ENCODE measurements around the gene ENSA. TPM values are rescaled to one million over a fixed set of nuclear protein-coding genes. Genes with fewer than 3 reads are reported as not detected.
A peak's percentile ranks its signal among the peaks of the same experiment; 100 is the strongest.

Gene ENSA
- total RNA-seq, 1 experiment from 2014 or later, result 212 TPM

DNA sequence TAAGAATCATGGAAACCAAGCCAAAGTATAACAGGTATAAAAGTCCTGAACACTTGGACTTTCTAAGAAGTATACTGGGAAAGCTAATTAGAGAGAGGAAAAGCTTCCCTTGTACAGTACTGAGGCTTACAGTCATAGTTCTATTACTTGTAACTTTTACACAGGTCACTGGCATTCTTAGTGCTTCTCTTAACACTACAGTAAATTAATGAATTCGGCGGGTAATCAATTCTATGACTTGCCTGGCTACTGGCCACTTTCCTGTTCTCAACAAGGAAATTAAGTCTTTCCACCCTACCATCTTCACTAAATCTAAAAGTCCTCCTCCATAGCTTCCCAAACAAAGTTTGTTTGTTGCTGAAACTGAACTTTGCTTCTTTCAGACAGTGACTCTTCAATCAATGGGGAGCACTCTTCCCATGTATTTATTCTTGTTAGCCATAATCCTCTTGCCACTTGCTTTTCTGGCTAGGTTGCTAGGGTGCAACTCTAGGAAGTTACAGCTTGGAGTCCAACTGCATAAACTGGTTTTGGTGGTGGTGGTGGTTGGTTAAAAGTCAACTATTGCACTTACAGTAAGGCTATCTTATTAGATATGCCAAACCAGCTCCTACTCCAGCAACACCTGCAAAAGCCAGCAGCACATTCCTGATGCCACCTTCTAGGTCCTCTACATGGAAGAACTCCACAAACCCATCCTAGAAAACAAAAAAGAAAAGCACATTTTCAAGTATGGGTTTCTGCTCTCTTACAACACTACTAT lies 52.4 kb downstream of the ENSA start:
- TF ChIP-seq, protein P1, sequence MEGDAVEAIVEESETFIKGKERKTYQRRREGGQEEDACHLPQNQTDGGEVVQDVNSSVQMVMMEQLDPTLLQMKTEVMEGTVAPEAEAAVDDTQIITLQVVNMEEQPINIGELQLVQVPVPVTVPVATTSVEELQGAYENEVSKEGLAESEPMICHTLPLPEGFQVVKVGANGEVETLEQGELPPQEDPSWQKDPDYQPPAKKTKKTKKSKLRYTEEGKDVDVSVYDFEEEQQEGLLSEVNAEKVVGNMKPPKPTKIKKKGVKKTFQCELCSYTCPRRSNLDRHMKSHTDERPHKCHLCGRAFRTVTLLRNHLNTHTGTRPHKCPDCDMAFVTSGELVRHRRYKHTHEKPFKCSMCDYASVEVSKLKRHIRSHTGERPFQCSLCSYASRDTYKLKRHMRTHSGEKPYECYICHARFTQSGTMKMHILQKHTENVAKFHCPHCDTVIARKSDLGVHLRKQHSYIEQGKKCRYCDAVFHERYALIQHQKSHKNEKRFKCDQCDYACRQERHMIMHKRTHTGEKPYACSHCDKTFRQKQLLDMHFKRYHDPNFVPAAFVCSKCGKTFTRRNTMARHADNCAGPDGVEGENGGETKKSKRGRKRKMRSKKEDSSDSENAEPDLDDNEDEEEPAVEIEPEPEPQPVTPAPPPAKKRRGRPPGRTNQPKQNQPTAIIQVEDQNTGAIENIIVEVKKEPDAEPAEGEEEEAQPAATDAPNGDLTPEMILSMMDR (conservative IDR thresholded peaks at IDR 0.05), result no peak
- H2AK5ac ChIP-seq (ENCODE audit: insufficient read length, low read length), result no peak overlapping the region

More for the DNA sequence above, 52.4 kb downstream of the ENSA start:
- Histone ChIP-seq H2BK120ac (ENCODE audit: low read depth, low read length, poor library complexity, severe bottlenecking) (no peak overlapping the region), H3K56ac (ENCODE audit: insufficient read length, low read depth, low read length) (no peak overlapping the region), H4K8ac (replicated peaks; ENCODE audit: insufficient read length, low read depth, low read length) (no peak overlapping the region), H4K91ac (ENCODE audit: insufficient read length, low read depth, low read length) (no peak overlapping the region), H4K5ac (ENCODE audit: insufficient read length, low read depth, low read length) (no peak overlapping the region), H3K4ac (ENCODE audit: low read depth, low read length) (no peak overlapping the region), H2BK15ac (ENCODE audit: low read depth, low read length) (no peak overlapping the region), H3K23me2 (ENCODE audit: insufficient read length, low read depth, low read length, poor library complexity, severe bottlenecking) (peaks cover 7% of the 10 kb centered on the region), H2BK20ac (ENCODE audit: low read depth, low read length, poor library complexity, severe bottlenecking) (no peak overlapping the region), H2BK5ac (ENCODE audit: insufficient read length, low read length) (no peak overlapping the region), H2AFZ (ENCODE audit: low read length) (no peak overlapping the region), H3K27me3 (ENCODE audit: insufficient read depth, low read length) (no peaks in the 10 kb centered on the region), H3K4me1 (ENCODE audit: insufficient read depth, low read length) (peaks cover 4% of the 10 kb centered on the region), H3K9ac (ENCODE audit: extremely low read depth, insufficient read length, low read length) (peak overlapping the region; percentile 98), H3K4me2 (ENCODE audit: insufficient read depth, insufficient read length, low read length) (peak overlapping the region; percentile 98), H3K79me2 (ENCODE audit: insufficient read depth, low read length) (peaks cover 35% of the 10 kb centered on the region), H3K14ac (ENCODE audit: insufficient read depth, low read length) (no peak overlapping the region), H3K27ac (ENCODE audit: insufficient read length, low read depth, low read length) (no peak overlapping the region), H4K20me1 (ENCODE audit: control insufficient read depth, insufficient read depth, insufficient read length) (no peaks in the 10 kb centered on the region), H2BK12ac (ENCODE audit: insufficient read length, low read depth, low read length) (no peak overlapping the region), H3K79me1 (ENCODE audit: insufficient read depth, low read depth, low read length, poor library complexity, severe bottlenecking) (no peaks in the 10 kb centered on the region), H3K9me3 (ENCODE audit: control insufficient read depth, low read depth, low read length) (no peaks in the 10 kb centered on the region), H3K18ac (ENCODE audit: insufficient read length, low read depth, low read length) (no peak overlapping the region), H3K23ac (ENCODE audit: insufficient read length, low read depth, low read length) (no peak overlapping the region), H3T11ph (ENCODE audit: low read length) (no peak overlapping the region)
- peak overlapping the region; percentile 99 for H3K27ac Mint-ChIP-seq
- peaks cover 50 to 63% of the 10 kb centered on the region in 2 experiments for H3K4me1 Mint-ChIP-seq
- DNase-seq, result no peak
- H3K36me3 Mint-ChIP-seq (ENCODE audit: insufficient read depth in 1 of 3, low read depth in 3 of 3), result peaks cover 63 to 70% (median 66%) of the 10 kb centered on the region in 3 experiments
- no CpG with 5 or more reads among the region's 2 CpGs for WGBS (ENCODE audit: extremely low coverage, insufficient read length, low lambda C conversion rate)
- H3K4me3 Mint-ChIP-seq, result peak overlapping the region; percentile 96 to 97
- peaks cover 6 to 15% of the 10 kb centered on the region in 2 experiments; a peak in 4 of 5 replicates for H3K9me3 Mint-ChIP-seq
- H3K27me3 Mint-ChIP-seq (ENCODE audit: low read depth), result peaks cover 3% of the 10 kb centered on the region; the same call in 1 of the 2 replicates
